Prostate gland (tissue), 2 donors: Measurements from ENCODE around the gene FLT4.

Source experiments
- POLR2A ChIP-seq: fragments of 450-650 bp; IDR thresholded peaks from one replicate; pipeline ENCODE4 v1.6.1; 2016; ENCODE audit warnings: antibody characterized with exemption, mild to moderate bottlenecking
- TF ChIP-seq, protein P1 (sequence below), 4 experiments: fragments of 200-600 bp in 2 of 4; fragments of 450-650 bp in 2 of 4; sonication (generic) in 2 of 4; IDR thresholded peaks; 1 replicate in 3 of 4; 2 replicates in 1 of 4; pipeline ENCODE4 v1.5.1; 2016 to 2019; ENCODE audit warnings: antibody characterized with exemption in 4 of 4, mild to moderate bottlenecking in 2 of 4, moderate library complexity in 2 of 4

DNA sequence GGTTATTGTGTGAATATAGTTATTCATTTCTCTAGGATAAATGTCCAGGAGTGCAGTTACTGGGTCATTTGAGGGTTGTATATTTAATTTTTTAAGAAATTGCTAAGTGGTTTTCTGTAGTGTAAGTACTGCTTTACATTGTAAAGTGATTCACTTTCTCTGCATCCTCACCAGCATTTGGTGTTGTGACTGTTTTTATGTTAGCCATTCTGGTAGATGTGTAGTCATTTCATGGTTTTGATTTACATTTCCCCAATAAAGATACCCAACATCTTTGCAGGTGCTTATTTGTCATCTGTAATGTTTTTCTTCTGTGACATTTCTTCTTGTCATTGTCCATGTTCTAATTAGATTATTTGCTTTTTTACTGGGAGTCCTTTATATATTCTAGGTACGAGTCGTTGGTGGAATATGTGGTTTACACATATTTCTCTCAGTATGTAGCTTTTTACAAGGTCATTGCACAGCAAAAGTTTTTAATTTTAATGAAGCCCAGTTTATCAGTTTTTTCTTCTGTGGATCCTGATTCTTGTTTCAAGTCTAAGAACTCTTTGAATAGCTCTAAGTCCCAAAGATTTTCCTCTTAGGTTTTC is 92.1 kb downstream of the FLT4 start:
- TF ChIP-seq, protein P1, sequence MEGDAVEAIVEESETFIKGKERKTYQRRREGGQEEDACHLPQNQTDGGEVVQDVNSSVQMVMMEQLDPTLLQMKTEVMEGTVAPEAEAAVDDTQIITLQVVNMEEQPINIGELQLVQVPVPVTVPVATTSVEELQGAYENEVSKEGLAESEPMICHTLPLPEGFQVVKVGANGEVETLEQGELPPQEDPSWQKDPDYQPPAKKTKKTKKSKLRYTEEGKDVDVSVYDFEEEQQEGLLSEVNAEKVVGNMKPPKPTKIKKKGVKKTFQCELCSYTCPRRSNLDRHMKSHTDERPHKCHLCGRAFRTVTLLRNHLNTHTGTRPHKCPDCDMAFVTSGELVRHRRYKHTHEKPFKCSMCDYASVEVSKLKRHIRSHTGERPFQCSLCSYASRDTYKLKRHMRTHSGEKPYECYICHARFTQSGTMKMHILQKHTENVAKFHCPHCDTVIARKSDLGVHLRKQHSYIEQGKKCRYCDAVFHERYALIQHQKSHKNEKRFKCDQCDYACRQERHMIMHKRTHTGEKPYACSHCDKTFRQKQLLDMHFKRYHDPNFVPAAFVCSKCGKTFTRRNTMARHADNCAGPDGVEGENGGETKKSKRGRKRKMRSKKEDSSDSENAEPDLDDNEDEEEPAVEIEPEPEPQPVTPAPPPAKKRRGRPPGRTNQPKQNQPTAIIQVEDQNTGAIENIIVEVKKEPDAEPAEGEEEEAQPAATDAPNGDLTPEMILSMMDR (IDR thresholded peaks at IDR 0.05), result no peak
- no peak for TF ChIP-seq POLR2A
